GM18508 (cell line): ENCODE results near the gene MMUT.
"Not testable (repeated sequence)": the region's sequence is repeated elsewhere in the genome, so short reads cannot be mapped to it uniquely, and the experiment has no call there.

ENCODE experiments used
- ATAC-seq: cut with Tn5 transposase; IDR thresholded peaks from one replicate; pipeline ENCODE4 v1.9.1; 2021; ENCODE audit warnings: moderate number of reproducible peaks; ENCODE audit not compliant: insufficient read depth, unreplicated experiment

The MMUT gene

DNA sequence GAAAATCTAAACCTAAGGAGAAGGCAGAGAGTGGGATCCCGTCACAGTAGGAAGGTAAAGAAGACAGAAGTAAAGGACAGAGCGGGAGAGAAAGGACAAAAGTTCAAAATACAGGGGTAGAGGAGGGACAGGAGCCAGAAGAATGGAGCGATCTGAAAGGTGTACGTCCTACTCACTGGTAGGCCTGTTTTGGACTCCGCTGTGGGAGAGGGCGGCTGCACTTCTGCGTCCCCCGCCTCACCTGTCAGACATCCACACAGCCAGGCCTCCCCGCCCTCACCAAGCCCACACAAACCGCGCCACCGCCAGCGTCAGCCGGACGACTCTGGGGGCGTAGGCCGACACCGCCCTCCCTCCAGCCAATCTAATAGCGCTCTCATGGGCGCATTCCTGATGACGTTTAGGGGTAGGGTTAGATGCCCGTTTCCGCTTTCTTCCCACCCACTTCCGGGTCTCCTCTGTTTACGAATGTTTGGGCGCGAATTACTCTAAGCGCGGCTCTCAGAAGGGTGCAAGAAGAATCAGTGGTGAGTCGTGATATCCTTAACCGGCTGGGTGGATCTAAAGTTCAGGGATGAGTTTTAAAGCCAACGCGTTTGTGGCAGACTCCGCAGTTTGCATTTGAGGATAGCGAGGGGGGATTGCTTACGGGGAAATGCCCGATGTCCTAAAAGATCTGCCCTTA is at the start of gene MMUT, which contains the start of gene CENPQ:
MMUT (minus strand) TSS at position 327 of the 685 bp plus-strand sequence. CDS start 3,787 bp downstream, outside the sequence.
CENPQ (plus strand) TSS at position 444 of the 685 bp plus-strand sequence. CDS start 6,807 bp downstream, outside the sequence.
- ATAC-seq = peak; percentile 93

DNA sequence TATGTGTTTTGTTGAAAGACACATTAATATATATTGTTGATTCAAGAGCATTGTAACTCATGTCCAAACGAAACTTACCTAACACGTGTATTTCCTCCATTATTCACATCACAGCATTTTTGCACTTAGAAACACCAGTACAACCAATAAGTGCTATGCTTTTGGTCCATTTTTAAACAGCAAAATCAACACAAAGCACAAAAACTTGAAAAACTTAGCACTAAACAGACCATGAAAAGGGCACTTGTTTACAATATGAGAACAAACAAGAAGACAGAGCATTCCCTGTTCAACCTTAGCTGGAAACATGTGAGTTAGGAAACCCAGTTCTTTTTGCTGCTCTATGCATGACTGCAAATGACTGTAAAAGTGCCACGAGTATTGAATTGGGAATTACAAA is 46.3 kb upstream of the MMUT start:
- no peak for ATAC-seq

DNA sequence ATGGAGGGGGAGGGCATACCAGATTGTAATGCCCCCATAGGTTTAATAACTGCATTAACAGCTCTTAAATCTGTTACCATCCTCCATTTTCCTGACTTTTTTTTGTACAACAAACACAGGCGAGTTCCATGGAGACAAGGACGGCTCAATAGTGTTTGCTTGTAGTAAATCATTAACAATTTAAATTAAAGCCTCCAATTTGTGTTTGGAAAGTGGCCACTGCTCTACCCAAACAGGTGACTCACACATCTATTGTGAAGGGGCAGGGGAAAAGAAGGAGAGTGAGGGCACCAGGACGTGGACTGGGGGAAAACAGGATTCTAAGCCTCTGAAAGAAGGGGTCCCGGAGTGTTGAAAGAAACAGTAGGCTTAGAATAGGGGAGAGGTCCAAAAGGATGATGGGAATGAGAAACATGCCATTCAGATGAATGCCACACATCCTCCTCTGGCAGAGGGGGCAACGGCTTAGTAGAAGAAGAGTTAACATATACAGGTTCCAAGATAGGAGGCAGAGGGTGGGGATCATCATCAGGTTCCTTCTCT is 43.6 kb upstream of the MMUT start:
- ATAC-seq = no peak

DNA sequence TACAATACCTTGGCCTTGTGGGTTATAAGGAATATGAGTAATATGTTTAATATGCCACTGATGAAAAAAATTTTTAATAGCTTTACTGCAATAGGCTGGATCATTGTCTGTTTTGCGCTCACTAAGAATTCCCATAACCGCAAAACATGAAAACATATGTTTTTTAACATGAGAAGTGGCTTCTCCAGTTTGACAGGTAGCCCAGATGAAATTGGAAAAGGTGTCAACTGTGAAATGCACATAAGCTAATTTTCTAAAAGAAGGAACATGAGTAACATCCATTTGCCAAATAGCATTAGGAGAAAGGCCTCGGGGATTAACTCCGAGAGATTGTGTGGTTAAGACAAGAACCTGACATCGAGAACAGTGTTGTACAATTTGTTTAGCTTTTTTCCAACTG is 41.6 kb upstream of the MMUT start:
- no peak for ATAC-seq

DNA sequence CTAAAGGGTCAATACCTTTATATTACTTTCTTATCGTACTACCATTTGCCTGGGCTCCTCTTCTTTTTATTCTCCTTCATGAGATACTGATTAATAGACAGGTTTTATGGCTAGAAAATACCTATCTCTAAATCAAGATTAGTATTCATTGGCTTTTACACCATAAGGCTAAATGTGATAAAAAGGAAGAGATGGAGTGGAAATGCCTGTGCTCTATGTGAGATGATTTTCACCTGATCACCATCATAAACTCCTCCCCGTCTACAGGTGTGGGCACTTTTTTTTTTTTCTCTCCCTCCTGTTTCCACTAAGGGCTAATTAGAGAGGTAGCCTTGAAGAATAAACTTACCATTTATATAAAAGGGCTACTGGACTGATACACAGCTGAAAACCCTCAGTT is 36.6 kb upstream of the MMUT start, which contains the start of gene GLYATL3:
GLYATL3 (plus strand) TSS at position 301 of the 400 bp plus-strand sequence. CDS start 12,068 bp downstream, outside the sequence.
- ATAC-seq = no peak

DNA sequence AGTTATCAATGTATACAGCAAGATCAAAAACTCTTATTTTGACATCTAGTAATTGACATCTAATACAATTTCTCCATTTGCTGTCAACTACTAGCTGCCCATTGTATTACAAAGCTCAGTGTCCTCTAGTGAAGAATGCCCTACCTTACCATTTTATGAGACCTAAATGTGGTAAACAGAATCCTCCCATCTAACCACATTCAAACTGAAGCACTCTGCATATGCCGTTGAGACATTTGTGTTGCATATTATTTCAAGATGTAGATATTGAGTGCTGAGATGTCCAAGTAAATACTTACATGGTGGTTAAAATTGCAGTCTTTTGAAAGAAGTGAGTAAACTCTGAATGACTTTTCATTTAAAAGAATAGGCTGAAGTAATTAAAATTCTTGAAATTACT is 36.1 kb upstream of the MMUT start:
- ATAC-seq = no peak

DNA sequence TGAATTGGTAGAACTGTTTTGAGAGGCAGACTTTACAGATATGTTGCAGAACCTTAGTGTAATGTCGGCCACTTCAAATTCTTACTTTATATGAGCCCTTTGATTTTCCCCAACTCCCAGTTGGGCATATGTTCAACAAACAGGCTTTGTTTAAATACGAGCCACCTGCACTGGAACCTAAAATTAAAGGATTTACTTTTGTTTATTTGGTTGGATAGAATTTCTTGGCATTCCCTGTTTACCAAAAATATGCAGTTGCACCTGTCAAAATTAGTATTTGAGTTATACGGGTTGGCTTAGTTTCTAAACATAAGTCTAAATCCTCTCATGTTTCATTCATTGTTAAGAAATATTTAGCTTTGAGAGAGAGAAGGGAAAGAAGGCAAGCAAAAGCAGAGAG is 34.3 kb upstream of the MMUT start:
- no peak for ATAC-seq

DNA sequence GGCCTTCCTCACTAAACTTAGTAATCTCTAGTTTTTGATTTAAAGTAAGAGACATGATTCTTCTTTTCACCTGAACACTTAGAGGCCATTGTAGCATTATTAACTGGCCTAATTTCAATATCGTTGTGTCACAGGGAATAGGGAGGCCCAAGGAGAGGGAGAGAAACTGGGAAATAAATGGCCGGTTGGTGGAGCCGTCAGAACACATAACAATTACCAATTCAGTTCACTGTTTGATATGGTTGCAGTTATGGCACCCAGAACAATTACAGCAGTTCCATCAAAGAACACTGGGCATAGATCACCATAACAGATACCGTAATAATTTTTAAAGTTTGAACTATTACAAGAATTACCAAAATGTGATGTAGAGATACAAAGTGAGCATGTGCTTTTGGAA is 27.6 kb upstream of the MMUT start:
- ATAC-seq = no peak

DNA sequence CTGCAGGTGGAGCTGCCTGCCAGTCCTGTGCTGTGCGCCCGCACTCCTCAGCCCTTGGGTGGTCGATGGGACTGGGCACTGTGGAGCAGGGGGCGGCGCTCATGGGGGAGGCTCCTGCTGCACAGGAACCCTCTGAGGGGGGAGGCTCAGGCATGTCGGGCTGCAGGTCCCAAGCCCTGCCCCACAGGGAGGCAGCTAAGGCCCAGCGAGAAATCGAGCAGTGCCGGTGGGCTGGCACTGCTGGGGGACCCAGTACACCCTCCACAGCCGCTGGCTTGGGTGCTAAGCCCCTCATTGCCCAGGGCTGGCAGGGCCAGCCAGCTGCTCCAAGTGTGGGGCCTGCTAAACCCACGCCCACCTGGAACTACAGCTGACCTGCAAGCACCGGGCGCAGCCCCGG is 20.3 kb upstream of the MMUT start:
- ATAC-seq = not testable (repeated sequence)

DNA sequence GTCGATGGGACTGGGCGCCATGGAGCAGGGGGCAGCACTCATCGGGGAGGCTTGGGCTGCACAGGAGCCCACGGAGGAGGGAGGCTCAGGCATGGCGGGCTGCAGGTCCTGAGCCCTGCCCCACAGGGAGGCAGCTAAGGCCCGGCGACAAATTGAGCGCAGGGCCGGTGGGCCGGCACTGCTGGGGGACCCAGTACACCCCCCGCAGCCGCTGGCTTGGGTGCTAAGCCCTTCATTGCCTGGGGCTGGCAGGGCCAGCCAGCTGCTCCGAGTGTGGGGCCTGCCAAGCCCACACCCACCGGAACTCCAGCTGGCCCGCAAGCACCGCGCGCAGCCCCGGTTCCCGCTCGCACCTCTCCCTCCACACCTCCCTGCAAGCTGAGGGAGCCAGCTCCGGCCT is 18.8 kb upstream of the MMUT start:
- ATAC-seq = not testable (repeated sequence)

DNA sequence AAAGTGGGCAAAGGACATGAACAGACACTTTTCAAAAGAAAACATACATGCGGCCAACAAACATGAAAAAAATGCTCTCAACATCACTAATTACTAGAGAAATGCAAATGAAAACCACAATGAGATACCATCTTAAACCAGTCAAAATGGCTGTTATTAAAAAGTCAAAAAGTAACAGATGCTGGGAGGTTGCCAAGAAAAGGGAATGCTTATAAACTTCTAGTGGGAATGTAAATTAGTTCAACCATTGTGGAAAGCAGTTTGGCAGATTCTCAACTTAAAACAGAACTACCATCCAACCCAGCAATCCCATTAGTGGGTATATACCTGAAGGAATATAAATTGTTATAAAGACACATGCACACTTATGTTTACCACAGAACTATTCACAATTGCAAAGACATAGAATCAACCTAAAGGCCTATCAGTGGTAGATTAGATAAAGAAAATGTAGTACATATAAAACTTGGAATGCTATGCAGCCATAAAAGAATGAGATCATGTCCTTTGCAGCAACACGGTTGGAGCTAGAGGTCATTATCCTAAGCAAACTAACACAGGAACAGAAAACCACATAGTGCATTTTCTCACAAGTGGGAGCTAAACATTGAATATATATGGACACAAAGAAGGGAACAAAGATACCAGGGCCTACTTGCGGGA is 16.4 kb upstream of the MMUT start:
- ATAC-seq = no peak

DNA sequence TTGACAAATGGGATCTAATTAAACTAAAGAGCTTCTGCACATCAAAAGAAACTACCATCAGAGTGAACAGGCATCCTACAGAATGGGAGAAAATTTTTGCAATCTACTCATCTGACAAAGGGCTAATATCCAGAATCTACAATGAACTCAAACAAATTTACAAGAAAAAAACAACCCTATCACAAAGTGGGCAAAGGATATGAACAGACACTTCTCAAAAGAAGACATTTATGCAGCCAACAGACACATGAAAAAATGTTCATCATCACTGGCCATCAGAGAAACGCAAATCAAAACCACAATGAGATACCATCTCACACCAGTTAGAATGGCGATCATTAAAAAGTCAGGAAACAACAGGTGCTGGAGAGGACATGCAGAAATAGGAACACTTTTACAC is 13.5 kb upstream of the MMUT start:
- ATAC-seq = not testable (repeated sequence)

DNA sequence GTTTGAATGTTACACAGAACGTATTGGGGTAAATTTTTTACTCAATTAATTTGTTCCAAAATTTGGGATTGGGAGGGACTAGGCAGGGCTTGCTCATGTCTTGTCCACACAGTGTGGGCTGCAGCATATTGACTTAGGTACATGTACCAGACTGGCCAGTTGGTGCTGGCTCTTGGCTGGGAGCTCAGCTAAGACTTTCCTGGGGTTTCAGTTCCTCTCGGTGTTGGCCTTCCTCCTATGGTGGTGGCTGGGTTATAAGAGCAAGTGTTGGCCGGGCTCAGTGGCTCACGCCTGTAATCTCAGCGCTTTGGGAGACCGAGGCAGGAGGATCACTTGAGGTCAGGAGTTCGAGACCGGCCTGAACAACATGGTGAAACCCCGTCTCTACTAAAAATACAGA is 5.0 kb upstream of the MMUT start:
- ATAC-seq = no peak

DNA sequence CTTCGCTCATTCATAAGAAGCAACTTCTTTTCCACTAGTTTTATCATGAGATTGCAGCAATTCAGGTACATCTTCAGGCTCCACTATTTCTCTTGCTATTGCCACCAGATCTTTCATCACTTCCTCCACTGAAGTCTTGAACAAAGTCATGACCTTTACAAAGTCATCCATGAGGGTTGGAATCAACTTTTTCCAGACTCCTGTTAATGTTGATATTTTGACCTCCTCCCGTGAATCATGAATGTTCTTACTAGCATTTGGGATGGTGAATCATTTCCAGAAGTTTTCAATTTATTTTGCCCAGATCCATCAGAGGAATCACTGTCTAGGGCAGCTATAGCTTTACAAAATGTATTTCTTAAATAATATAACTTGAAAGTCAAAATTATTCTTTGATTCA is 1.6 kb upstream of the MMUT start:
- ATAC-seq = no peak

DNA sequence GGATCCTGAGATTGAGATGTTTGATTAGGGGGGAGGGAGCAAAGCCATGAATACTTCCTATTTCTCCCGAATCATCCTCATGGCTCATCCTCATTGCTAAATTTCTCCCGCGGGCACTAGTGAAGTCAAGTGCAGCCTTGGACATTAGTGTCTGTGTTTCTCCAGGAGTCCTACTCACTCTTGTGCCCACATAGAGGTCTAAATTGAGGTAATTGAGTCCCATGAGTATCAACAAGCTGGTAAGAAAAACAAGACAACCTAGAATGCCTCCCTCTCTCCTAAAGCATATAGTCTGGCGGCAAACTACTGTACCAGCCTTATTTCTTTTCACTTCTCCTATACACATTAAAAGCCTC is 537 bp upstream of the MMUT start:
- ATAC-seq = peak; percentile 8

DNA sequence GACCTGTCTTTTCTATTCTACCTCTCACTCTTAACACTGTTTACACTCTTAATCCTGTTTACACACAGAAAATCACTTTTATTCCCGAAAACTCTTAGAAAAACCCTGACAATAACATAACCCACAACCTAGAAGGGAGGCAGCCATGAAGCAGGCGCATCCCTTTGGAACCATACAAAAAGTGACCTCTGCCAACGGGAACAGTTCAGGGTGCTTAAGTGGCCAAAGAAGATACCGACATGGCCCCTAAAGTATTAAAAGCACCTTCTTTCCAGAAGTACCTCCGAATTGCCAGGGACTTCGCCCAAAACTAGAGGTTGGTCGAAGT is 490 bp downstream of the MMUT start:
- no peak for ATAC-seq

DNA sequence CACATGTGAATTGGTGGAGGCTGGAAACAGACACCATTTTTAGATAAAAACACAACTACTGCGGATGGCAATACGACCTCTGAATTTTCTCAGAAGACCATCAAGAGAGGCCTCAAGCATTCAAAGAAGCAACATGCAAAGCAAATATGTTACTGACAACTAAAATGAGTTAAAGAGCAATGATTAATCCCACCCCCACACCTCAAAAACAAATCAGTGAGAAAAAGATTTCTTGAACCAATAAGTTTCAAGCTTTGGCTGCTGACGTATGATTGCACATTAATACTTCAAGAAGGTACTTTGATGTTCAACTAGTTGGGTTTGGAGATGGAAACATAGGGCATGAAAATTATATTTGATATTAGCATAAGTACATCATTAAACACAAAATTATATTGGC is 982 bp downstream of the MMUT start:
- ATAC-seq = no peak

DNA sequence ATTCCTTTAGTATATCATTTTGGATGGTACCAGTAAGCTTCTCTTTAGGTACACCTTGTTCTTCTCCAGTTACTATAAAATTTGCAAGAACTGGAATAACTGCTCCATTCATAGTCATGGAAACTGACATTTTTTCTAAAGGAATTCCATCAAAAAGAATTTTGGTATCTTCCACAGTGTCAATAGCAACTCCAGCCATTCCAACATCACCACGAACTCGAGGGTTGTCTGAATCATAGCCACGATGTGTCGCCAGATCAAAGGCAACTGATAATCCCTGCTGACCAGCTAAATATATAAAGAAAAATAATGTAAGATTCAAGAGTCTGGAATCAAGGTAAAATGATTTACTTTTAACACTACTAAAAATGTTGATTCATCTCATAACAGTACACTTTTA is 5.3 kb downstream of the MMUT start:
- no peak for ATAC-seq

DNA sequence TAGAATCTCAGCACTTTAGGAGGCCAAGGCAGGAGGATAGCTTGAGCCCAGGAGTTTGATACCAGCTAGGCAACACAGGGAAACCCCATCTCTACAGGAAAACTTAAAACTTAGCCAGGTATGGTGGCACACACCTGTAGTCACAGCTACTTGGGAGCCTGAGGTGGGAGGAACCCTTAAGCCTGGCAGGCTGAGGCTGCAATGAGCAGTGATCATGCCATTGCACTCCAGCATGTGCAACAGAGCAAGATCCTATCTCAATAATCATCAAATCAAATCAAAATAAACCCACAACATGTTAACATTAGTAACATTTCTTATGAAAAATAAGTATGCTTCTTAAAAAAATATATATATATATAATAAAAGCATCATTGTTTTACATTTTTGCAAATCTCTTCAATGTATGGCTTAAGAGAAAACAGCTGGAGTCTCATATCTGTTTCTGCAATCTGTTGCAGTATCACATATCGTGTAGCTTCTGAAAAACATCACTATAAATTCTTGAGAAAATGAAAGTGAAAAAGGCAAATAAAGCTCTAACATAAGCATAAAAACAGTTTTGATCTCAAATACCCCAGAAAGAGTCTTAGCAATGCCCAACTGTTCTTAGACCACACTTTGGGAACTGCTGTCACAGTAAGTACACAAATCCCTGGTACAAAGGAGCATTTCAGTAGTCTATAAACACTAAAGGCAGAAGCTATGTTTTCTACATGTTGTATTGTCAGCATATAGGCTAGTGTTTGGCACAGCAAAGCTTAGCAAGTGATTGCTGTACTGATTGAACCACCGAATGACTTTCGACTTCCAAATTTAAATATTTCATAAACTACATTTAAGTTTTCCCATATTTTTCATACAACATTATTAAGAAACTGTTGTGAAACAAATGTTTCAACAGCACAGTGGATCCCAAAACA is 8.0 kb downstream of the MMUT start:
- peak; percentile 70 for ATAC-seq

DNA sequence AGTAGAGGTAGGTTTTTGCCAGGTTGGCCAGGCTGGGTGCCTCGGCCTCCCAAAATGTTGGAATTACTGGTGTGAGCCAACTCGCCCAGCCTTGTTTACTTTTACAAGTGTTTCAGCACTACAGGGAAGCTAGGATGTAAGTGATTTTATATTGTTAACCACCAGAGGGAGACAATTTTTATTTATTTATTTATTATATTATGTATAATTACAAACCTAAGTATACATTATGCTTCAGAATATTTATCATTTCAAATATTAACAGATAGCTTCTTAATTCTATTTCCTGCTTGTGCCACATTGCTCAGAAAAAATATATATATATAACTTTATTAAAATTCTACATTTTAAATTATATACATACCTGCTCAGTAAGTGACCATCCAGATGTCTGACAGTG is 9.8 kb downstream of the MMUT start:
- ATAC-seq = no peak

DNA sequence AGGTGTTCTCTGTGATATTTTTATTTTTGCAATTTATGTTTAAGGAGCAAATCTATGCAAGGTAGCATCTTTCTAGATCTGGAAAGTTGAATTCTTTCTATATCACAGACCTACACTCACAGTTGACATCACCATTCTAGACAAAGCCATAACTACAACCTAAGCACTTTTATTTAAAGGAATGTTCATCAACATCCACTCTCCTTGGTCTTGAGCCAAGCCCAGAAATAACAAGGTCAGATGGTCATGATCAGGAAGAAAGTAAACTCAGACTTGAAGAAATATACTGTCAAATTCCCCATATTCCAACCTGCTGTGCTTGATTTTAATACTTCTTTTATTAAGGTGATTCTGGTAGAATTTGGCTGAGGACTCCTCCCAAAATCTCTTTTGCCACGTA is 32.2 kb downstream of the MMUT start:
- no peak for ATAC-seq
